ENCODE results near the gene SMYD3. TPM values are rescaled to one million over a fixed set of nuclear protein-coding genes. Genes with fewer than 3 reads are reported as not detected.
A peak's percentile ranks its signal among the peaks of the same experiment; 100 is the strongest.

The SMYD3 gene
- total and polyA plus RNA-seq, 10 of the 15 experiments (the other 5 are each of a cell fraction or from before 2014, with no cell fraction given), result 18.3 to 54.0 (median 24.8) TPM

DNA sequence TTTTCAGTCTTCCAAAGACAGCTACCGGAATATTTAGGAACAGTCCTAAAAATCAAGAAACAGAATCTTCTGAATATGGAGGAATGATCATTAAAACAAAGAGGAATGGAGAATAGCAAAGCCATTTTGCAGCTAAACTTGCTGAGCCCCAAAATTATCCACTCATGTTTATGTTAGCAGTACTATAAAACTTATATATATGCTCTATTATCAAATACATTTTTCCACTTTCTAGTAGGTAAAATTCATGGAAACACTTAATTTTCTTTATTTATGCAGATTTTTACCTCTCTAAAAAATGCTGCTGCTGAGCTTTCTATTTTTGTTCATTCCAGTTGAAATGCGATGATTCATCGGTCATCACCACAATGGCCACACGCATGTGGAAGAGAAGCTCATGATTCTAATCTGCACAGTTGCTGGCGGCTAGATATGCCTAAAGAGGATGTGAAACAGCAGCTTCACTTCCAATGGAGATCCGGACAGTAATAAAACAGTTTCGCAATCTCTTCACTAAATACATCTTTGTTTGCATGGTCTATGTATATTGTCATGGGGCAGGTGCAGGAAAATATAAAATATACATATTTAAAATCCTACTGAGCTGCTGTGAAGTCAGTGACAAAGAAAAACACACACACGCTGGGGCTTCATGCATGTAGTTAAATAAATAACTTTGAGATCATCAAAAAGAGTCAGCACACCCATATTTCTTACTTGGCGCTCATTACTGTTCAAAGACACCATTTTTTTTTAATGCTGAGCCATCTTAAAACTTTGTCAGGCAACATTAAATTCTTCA, 292.2 kb downstream of the SMYD3 start:
- in situ Hi-C loops (cut with MboI), result no loop called here
- RAD21 ChIA-PET (ENCODE audit: unreplicated experiment), result interaction anchor here (1.1 to 1.2 kb wide), 2 partner anchors 35 to 292 kb away, joined by 3 to 4 read pairs; partner anchors contain the start of gene SMYD3
- Histone ChIP-seq H3K9ac (ENCODE audit: control insufficient read depth, insufficient read depth, low read length) (no peak overlapping the region), H4K20me1 (ENCODE audit: control insufficient read depth, insufficient read depth) (no peaks in the 10 kb centered on the region), H2AFZ (ENCODE audit: control insufficient read depth, low read depth, low read length) (no peak overlapping the region), H3K79me2 (ENCODE audit: control insufficient read depth, insufficient read depth, low read length) (no peaks in the 10 kb centered on the region), H3K4me2 (ENCODE audit: control insufficient read depth, insufficient read depth) (0 out of 2 replicates have a peak overlapping the region, but pooled peaks have one; percentile 28), H3K27me3 (replicated peaks in 1 of 2; ENCODE audit: control insufficient read depth in 2 of 2, insufficient read depth in 2 of 2, low read length in 1 of 2) (no peaks in the 10 kb centered on the region), H3K4me1 (ENCODE audit: control insufficient read depth, insufficient read depth, low read length) (peaks cover 12% of the 10 kb centered on the region), H3K27ac (ENCODE audit: control insufficient read depth, insufficient read depth) (0 out of 2 replicates have a peak overlapping the region, but pooled peaks have one; percentile 4), H3K36me3 (ENCODE audit: control insufficient read depth in 2 of 2, insufficient read depth in 2 of 2, low read length in 1 of 2) (peaks cover 0 to 1% of the 10 kb centered on the region in 2 experiments; a peak in 1 of 4 replicates), H3K4me3 (no peak overlapping the region), H3K9me3 (replicated peaks; ENCODE audit: control insufficient read depth, insufficient read depth, low read length) (no peaks in the 10 kb centered on the region)
- POLR2A ChIA-PET, result interaction anchor here (0.6 to 1.5 kb wide), 4 partner anchors 115 to 1403 kb away, joined by 3 read pairs; no protein-coding TSS in a partner anchor
- SMC1A ChIA-PET (ENCODE audit: uncharacterized antibody, unreplicated experiment), result interaction anchor here (0.7 to 1.5 kb wide), 13 partner anchors 10 to 1197 kb away, joined by 3 to 6 read pairs (median 3); no protein-coding TSS in a partner anchor
- peak; percentile 100 for ATAC-seq
- FAIRE-seq, result peak; percentile 66
- WGBS (ENCODE audit: insufficient coverage, insufficient replicate concordance, low lambda C conversion rate, missing lambda C conversion rate), result 40% methylated on average over 9 of the region's 9 CpGs
- BruUV-seq (replicated peaks), result no TSS peak
- CTCF ChIA-PET, result interaction anchor here (0.6 to 1.4 kb wide), 7 partner anchors 13 to 486 kb away, joined by 3 to 4 read pairs (median 3); no protein-coding TSS in a partner anchor
- peak; percentile 71 for DNase-seq (ENCODE audit: low read depth, low spot score)
- intact Hi-C loops (cut with micrococcal nuclease; ENCODE audit: unreplicated experiment), result no loop called here
- no peak for TF ChIP-seq LARP7 (IDR thresholded peaks at IDR 0.05)
- TF ChIP-seq MYC (IDR thresholded peaks at IDR 0.05; ENCODE audit: insufficient read depth, insufficient read length, insufficient replicate concordance, low read length, severe bottlenecking), result no peak
- TF ChIP-seq RCOR1 (conservative IDR thresholded peaks at IDR 0.05; ENCODE audit: low read depth, low read length), result no peak
- TF ChIP-seq, protein P1, sequence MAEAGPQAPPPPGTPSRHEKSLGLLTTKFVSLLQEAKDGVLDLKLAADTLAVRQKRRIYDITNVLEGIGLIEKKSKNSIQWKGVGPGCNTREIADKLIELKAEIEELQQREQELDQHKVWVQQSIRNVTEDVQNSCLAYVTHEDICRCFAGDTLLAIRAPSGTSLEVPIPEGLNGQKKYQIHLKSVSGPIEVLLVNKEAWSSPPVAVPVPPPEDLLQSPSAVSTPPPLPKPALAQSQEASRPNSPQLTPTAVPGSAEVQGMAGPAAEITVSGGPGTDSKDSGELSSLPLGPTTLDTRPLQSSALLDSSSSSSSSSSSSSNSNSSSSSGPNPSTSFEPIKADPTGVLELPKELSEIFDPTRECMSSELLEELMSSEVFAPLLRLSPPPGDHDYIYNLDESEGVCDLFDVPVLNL (IDR thresholded peaks at IDR 0.05; ENCODE audit: low read depth, low read length), result no peak
- TF ChIP-seq RAD51 (IDR thresholded peaks at IDR 0.05), result no peak
- TF ChIP-seq, protein P2, sequence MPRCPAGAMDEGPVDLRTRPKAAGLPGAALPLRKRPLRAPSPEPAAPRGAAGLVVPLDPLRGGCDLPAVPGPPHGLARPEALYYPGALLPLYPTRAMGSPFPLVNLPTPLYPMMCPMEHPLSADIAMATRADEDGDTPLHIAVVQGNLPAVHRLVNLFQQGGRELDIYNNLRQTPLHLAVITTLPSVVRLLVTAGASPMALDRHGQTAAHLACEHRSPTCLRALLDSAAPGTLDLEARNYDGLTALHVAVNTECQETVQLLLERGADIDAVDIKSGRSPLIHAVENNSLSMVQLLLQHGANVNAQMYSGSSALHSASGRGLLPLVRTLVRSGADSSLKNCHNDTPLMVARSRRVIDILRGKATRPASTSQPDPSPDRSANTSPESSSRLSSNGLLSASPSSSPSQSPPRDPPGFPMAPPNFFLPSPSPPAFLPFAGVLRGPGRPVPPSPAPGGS (IDR thresholded peaks at IDR 0.05; ENCODE audit: borderline replicate concordance, insufficient read depth, low read depth, low read length, poor library complexity, severe bottlenecking), result peak; percentile 34
- TF ChIP-seq POLR2A (IDR thresholded peaks at IDR 0.05; ENCODE audit: low read depth, low read length), result no peak
- peak; percentile 78 for TF ChIP-seq IKZF1 (conservative IDR thresholded peaks at IDR 0.05)
- TF ChIP-seq FOS (IDR thresholded peaks at IDR 0.05; ENCODE audit: borderline replicate concordance, extremely low read depth, insufficient read length), result no peak
- TF ChIP-seq TCF12 (IDR thresholded peaks at IDR 0.05; ENCODE audit: low read depth, low read length), result no peak
- TF ChIP-seq, protein P3, sequence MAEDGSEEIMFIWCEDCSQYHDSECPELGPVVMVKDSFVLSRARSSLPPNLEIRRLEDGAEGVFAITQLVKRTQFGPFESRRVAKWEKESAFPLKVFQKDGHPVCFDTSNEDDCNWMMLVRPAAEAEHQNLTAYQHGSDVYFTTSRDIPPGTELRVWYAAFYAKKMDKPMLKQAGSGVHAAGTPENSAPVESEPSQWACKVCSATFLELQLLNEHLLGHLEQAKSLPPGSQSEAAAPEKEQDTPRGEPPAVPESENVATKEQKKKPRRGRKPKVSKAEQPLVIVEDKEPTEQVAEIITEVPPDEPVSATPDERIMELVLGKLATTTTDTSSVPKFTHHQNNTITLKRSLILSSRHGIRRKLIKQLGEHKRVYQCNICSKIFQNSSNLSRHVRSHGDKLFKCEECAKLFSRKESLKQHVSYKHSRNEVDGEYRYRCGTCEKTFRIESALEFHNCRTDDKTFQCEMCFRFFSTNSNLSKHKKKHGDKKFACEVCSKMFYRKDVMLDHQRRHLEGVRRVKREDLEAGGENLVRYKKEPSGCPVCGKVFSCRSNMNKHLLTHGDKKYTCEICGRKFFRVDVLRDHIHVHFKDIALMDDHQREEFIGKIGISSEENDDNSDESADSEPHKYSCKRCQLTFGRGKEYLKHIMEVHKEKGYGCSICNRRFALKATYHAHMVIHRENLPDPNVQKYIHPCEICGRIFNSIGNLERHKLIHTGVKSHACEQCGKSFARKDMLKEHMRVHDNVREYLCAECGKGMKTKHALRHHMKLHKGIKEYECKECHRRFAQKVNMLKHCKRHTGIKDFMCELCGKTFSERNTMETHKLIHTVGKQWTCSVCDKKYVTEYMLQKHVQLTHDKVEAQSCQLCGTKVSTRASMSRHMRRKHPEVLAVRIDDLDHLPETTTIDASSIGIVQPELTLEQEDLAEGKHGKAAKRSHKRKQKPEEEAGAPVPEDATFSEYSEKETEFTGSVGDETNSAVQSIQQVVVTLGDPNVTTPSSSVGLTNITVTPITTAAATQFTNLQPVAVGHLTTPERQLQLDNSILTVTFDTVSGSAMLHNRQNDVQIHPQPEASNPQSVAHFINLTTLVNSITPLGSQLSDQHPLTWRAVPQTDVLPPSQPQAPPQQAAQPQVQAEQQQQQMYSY (CRISPR knock-in tag; IDR thresholded peaks at IDR 0.05), result no peak
- no peak for TF ChIP-seq RBBP5 (conservative IDR thresholded peaks at IDR 0.05)
- TF ChIP-seq FOXK2 (IDR thresholded peaks at IDR 0.05), result no peak
